Neural progenitor cell (in vitro differentiated cells): ENCODE results near the gene PTPRB. TPM values are rescaled to one million over a fixed set of nuclear protein-coding genes. Genes with fewer than 3 reads are reported as not detected.

ENCODE experiments used
- DNase-seq: peaks from one replicate; pipeline ENCODE4 v3.0.0-alpha.2; 2016; ENCODE audit warnings: low spot score
- H2AFZ ChIP-seq: fragments of 200-600 bp; sonication (generic); replicated peaks from 2 replicates; pipeline ENCODE4 v1.6.1; 2016; ENCODE audit warnings: antibody characterized with exemption
- H3F3A ChIP-seq: fragments of 200-600 bp; sonication (generic); 2 replicates; pipeline ENCODE4 v1.6.1; 2016; ENCODE audit warnings: antibody characterized with exemption, low read depth
- H3K27ac ChIP-seq: fragments of 200-600 bp; sonication (generic); 2 replicates; pipeline ENCODE4 v1.5.1; 2016; ENCODE audit warnings: mild to moderate bottlenecking
- H3K27me3 ChIP-seq: fragments of 200-600 bp; sonication (generic); 2 replicates; pipeline ENCODE4 v1.6.1; 2016; ENCODE audit warnings: mild to moderate bottlenecking, moderate library complexity
- H3K36me3 ChIP-seq: fragments of 200-600 bp; sonication (generic); 2 replicates; pipeline ENCODE4 v1.5.1; 2016
- H3K4me1 ChIP-seq: fragments of 200-600 bp; sonication (generic); 2 replicates; pipeline ENCODE4 v1.6.1; 2016; ENCODE audit warnings: mixed run types
- H3K4me2 ChIP-seq: fragments of 200-600 bp; sonication (generic); 2 replicates; pipeline ENCODE4 v1.6.1; 2016
- H3K4me3 ChIP-seq: fragments of 200-600 bp; sonication (generic); 2 replicates; pipeline ENCODE4 v1.5.1; 2016
- H3K79me2 ChIP-seq: fragments of 200-600 bp; sonication (generic); 2 replicates; pipeline ENCODE4 v1.6.1; 2016; ENCODE audit warnings: low read depth
- H3K9ac ChIP-seq: fragments of 200-600 bp; sonication (generic); 2 replicates; pipeline ENCODE4 v1.6.1; 2016
- H3K9me3 ChIP-seq: fragments of 200-600 bp; sonication (generic); 2 replicates; pipeline ENCODE4 v1.5.1; 2016; ENCODE audit warnings: low read depth
- H4K20me1 ChIP-seq: fragments of 200-600 bp; sonication (generic); 2 replicates; pipeline ENCODE4 v1.6.1; 2016; ENCODE audit warnings: low read depth
- H3K27ac Mint-ChIP-seq: 3 replicates; pipeline ENCODE4 v1.8.0; 2021; ENCODE audit warnings: mixed read lengths
- H3K27me3 Mint-ChIP-seq: 2 replicates; pipeline ENCODE4 v1.8.0; 2022; ENCODE audit warnings: low read depth, mild to moderate bottlenecking, inconsistent platforms, moderate library complexity, mixed read lengths; ENCODE audit not compliant: insufficient read depth
- H3K36me3 Mint-ChIP-seq: 3 replicates; pipeline ENCODE4 v1.8.0; 2021; ENCODE audit warnings: mixed read lengths
- H3K4me1 Mint-ChIP-seq: 3 replicates; pipeline ENCODE4 v1.8.0; 2021; ENCODE audit warnings: mixed read lengths
- H3K4me3 Mint-ChIP-seq: 3 replicates; pipeline ENCODE4 v1.8.0; 2021; ENCODE audit warnings: mild to moderate bottlenecking, moderate library complexity, mixed read lengths
- H3K9me3 Mint-ChIP-seq: 3 replicates; pipeline ENCODE4 v1.8.0; 2020; ENCODE audit warnings: mixed read lengths
- CTCF ChIP-seq: fragments of 200-600 bp; sonication (generic); IDR thresholded peaks from 2 replicates; pipeline ENCODE4 v1.5.1; 2017; ENCODE audit warnings: antibody characterized with exemption, mild to moderate bottlenecking
- EZH2 ChIP-seq: fragments of 200-600 bp; sonication (generic); IDR thresholded peaks from 2 replicates; pipeline ENCODE4 v1.6.1; 2017; ENCODE audit warnings: antibody characterized with exemption, mild to moderate bottlenecking, moderate library complexity
- EZH2phosphoT487 ChIP-seq: fragments of 200-600 bp; sonication (generic); IDR thresholded peaks from 2 replicates; pipeline ENCODE4 v1.6.1; 2017; ENCODE audit warnings: antibody characterized with exemption
- total RNA-seq: library from RNA; depleted of rRNA; stranded (reverse); fragments of >200 nt; gene quantifications from 2 replicates; pipeline ENCODE4 v1.2.3, GENCODE V29; 2015; ENCODE audit warnings: low replicate concordance

PTPRB gene
- total RNA-seq, 1 donor from 2014 or later: not detected

GRCh38 chr12:70641691-70642090, 4.5 kb upstream of the PTPRB start:
- Histone ChIP-seq H3K79me2 (no peaks in the 10 kb centered on the region), H3K4me3 (no peak overlapping the region), H3K27me3 (no peaks in the 10 kb centered on the region), H3K27ac (no peak overlapping the region), H3K36me3 (no peaks in the 10 kb centered on the region), H2AFZ (no peak overlapping the region), H3K4me2 (no peak overlapping the region), H3F3A (no peaks in the 10 kb centered on the region), H3K9ac (no peak overlapping the region), H3K9me3 (no peaks in the 10 kb centered on the region), H3K4me1 (peaks cover 9% of the 10 kb centered on the region), H4K20me1 (no peaks in the 10 kb centered on the region)
- H3K9me3 Mint-ChIP-seq: no peaks in the 10 kb centered on the region
- H3K4me3 Mint-ChIP-seq: no peak overlapping the region
- TF ChIP-seq EZH2: no peak
- no peak for TF ChIP-seq EZH2phosphoT487
- TF ChIP-seq CTCF: no peak
- peaks cover 4% of the 10 kb centered on the region for H3K27me3 Mint-ChIP-seq
- DNase-seq: no peak
- no peaks in the 10 kb centered on the region for H3K36me3 Mint-ChIP-seq
- H3K4me1 Mint-ChIP-seq: peaks cover 18% of the 10 kb centered on the region
- no peak overlapping the region for H3K27ac Mint-ChIP-seq

GRCh38 chr12:70640901-70641300, 3.7 kb upstream of the PTPRB start:
- no peak overlapping the region for H3K27ac Mint-ChIP-seq
- H3K4me1 Mint-ChIP-seq: peaks cover 10% of the 10 kb centered on the region
- peaks cover 4% of the 10 kb centered on the region for H3K4me1 ChIP-seq
- H3K27me3 Mint-ChIP-seq: peaks cover 4% of the 10 kb centered on the region
- H3K36me3 Mint-ChIP-seq: no peaks in the 10 kb centered on the region
- H4K20me1 ChIP-seq: no peaks in the 10 kb centered on the region
- H3K9me3 Mint-ChIP-seq: no peaks in the 10 kb centered on the region
- H2AFZ ChIP-seq: no peak overlapping the region
- no peak overlapping the region for H3K27ac ChIP-seq
- no peak overlapping the region for H3K4me3 Mint-ChIP-seq
- H3F3A ChIP-seq: no peaks in the 10 kb centered on the region
- no peak overlapping the region for H3K4me2 ChIP-seq
- TF ChIP-seq EZH2 (no peak), CTCF (no peak), EZH2phosphoT487 (no peak)
- H3K9me3 ChIP-seq: no peaks in the 10 kb centered on the region
- no peaks in the 10 kb centered on the region for H3K36me3 ChIP-seq
- H3K79me2 ChIP-seq: no peaks in the 10 kb centered on the region
- no peak for DNase-seq
- H3K9ac ChIP-seq: no peak overlapping the region
- H3K4me3 ChIP-seq: no peak overlapping the region
- H3K27me3 ChIP-seq: no peaks in the 10 kb centered on the region

- TF ChIP-seq EZH2phosphoT487 (no peak), CTCF (no peak), EZH2 (no peak)
- no peaks in the 10 kb centered on the region for H3K4me1 ChIP-seq
- Mint-ChIP-seq H3K4me3 (no peak overlapping the region), H3K36me3 (no peaks in the 10 kb centered on the region), H3K9me3 (no peaks in the 10 kb centered on the region), H3K4me1 (peaks cover under 1% of the 10 kb centered on the region), H3K27ac (no peak overlapping the region), H3K27me3 (peaks cover 4% of the 10 kb centered on the region)
- H3K4me3 ChIP-seq: no peak overlapping the region
- no peak for DNase-seq
- H2AFZ ChIP-seq: no peak overlapping the region
- H3K4me2 ChIP-seq: no peak overlapping the region
- H3K9ac ChIP-seq: no peak overlapping the region
- H3K27ac ChIP-seq: no peak overlapping the region
- no peaks in the 10 kb centered on the region for H3K36me3 ChIP-seq
- H3K9me3 ChIP-seq: no peaks in the 10 kb centered on the region
- no peaks in the 10 kb centered on the region for H3K27me3 ChIP-seq
- no peaks in the 10 kb centered on the region for H3K79me2 ChIP-seq
- H3F3A ChIP-seq: no peaks in the 10 kb centered on the region
- no peaks in the 10 kb centered on the region for H4K20me1 ChIP-seq
These were observed 2.3 kb upstream of the PTPRB start for GRCh38 chr12:70639535-70639934.
